Body of pancreas (tissue), 4 donors: ENCODE measurements around the gene AHCYL2. TPM values are rescaled to one million over a fixed set of nuclear protein-coding genes. Genes with fewer than 3 reads are reported as not detected.

Experiments used
- ATAC-seq: fragments of 150-250 bp; one replicate; pipeline ENCODE4 v1.9.1; 2016
- DNase-seq, 4 donors: peaks; one replicate each; pipeline ENCODE4 v3.0.0-alpha.2; 2019
- H3K27ac ChIP-seq, 4 donors: fragments of 200-600 bp; sonication (generic); 1 replicate in 3 of 4; 2 replicates in 1 of 4; pipeline versions ENCODE4 v1.5.1 to v1.6.1; 2016 to 2019; ENCODE audit warnings: mild to moderate bottlenecking in 1 of 4, mixed read lengths in 1 of 4, moderate library complexity in 1 of 4
- H3K27me3 ChIP-seq, 2 donors: fragments of 200-600 bp; sonication (generic); one replicate each; pipeline ENCODE4 v1.6.0; 2016; ENCODE audit warnings: mild to moderate bottlenecking in 1 of 2
- H3K36me3 ChIP-seq, 2 donors: fragments of 200-600 bp; sonication (generic); replicated peaks in 1 of 2; 2 replicates each; pipeline ENCODE4 v1.5.1; 2016; ENCODE audit warnings: low read depth in 2 of 2; ENCODE audit not compliant: insufficient read depth in 1 of 2
- H3K4me1 ChIP-seq: fragments of 200-600 bp; sonication (generic); one replicate; pipeline ENCODE4 v1.6.0; 2016
- H3K4me3 ChIP-seq, 2 donors: fragments of 200-600 bp; sonication (generic); 1 replicate in 1 of 2; 2 replicates in 1 of 2; pipeline ENCODE4 v1.5.1; 2016 to 2019
- H3K9me3 ChIP-seq, 3 donors: fragments of 200-600 bp; sonication (generic); 1 replicate in 2 of 3; 2 replicates in 1 of 3; pipeline ENCODE4 v1.5.1; 2016
- POLR2A ChIP-seq, 3 donors: fragments of 450-650 bp; IDR thresholded peaks; one replicate each; pipeline ENCODE4 v1.6.1; 2016; ENCODE audit warnings: antibody characterized with exemption in 3 of 3, mild to moderate bottlenecking in 2 of 3
- WGBS, 2 donors: methylation state at CpG; one replicate each; pipeline ENCODE4 v1.1.5; 2017; 5-methylcytosine and 5-hydroxymethylcytosine counted together
- intact Hi-C: fragments of 100-400 bp; cut with DNase I; formaldehyde crosslinking; loops from one replicate; pipeline ENCODE4 v1.15.1; 2023
- total RNA-seq, 2 donors: library from RNA; depleted of rRNA; stranded (reverse); fragments of >200 nt; gene quantifications; one replicate each; pipeline ENCODE4 v1.1.0, GENCODE V29; 2016
- TF ChIP-seq, protein P1 (sequence below), 7 experiments: fragments of 450-650 bp in 4 of 7; fragments of 200-600 bp in 3 of 7; sonication (generic) in 3 of 7; IDR thresholded peaks; one replicate each; pipeline ENCODE4 v1.5.1; 2016 to 2019; ENCODE audit warnings: antibody characterized with exemption in 7 of 7

The AHCYL2 gene
- total RNA-seq, 2 donors from 2014 or later = 9.3 to 51.4 TPM

DNA sequence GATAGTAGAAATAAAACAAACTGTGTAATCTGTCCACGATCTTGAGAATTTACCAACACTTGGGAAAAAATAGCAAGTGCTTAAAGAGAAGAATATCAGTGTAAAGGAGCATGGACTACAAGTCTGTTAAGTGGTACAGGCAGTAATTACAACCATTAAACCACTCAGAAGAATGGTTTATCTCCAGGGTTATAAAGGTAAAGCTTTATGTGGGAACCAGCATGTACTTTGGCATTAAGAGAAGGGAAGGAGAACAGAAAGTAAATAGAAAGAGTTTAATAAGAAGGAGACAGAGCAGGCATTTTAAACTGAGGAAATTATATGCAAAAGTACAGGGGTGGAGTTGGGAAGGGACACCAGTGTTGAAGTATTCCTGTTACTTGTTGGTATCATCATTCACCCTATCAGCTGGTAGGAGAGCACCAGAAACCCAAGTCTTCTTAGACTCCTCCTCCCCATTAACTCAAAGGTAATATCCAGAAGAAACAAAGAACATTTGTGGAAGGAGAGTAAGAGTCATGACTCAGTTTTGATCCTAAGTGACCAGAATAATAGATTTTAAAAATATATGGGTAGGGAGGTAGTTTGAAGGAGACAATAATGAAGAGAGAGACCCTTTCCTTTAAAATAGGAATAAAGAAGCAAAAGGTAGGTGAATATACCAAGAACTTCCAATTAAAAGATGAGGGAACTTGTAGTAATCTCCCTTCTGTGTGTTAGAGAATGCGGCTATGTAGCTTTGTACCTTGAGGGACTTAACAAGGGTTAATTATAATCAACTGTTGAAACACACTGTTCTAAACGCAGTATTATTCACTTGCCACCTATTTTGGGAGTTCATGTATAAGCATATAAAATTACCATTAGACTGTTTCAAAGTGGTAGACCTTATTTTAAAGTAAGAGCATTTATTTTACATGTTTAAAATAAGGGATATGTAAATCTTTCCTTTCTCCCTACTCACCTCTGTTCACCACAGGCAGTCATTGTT lies 117.3 kb downstream of the AHCYL2 start:
- TF ChIP-seq POLR2A (IDR thresholded peaks at IDR 0.05) = no peak
- TF ChIP-seq, protein P1, sequence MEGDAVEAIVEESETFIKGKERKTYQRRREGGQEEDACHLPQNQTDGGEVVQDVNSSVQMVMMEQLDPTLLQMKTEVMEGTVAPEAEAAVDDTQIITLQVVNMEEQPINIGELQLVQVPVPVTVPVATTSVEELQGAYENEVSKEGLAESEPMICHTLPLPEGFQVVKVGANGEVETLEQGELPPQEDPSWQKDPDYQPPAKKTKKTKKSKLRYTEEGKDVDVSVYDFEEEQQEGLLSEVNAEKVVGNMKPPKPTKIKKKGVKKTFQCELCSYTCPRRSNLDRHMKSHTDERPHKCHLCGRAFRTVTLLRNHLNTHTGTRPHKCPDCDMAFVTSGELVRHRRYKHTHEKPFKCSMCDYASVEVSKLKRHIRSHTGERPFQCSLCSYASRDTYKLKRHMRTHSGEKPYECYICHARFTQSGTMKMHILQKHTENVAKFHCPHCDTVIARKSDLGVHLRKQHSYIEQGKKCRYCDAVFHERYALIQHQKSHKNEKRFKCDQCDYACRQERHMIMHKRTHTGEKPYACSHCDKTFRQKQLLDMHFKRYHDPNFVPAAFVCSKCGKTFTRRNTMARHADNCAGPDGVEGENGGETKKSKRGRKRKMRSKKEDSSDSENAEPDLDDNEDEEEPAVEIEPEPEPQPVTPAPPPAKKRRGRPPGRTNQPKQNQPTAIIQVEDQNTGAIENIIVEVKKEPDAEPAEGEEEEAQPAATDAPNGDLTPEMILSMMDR (IDR thresholded peaks at IDR 0.05) = no peak

DNA sequence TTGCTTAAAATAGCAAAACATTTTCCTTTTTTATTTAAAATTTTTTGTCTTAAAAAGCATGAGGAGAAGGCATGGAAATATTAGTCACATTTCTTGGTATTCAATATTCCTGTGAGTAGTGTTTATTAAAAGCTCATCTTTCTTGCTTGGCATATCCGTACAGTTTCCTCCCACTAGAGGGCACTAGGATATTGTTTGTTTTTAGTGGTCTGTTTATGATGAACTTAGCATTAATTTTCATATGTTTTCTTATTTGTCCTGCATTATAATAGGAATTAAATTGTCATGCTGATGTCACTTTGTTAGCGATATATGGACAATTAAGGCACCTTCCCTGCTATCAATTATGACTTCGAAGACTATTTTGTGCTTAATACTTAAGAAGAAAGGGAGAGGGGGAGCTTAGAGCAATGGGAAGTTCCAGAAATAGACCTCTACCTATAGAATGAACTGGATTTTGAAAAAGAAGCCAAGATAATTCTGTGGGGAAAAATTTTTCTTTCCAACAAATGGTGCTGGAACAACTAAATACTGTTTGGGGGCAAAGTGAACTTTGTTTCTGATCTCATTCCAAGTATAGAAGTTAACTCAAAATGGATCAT lies 118.4 kb downstream of the AHCYL2 start:
- Histone ChIP-seq H3K27me3 (no peaks in the 10 kb centered on the region), H3K36me3 (no peaks in the 10 kb centered on the region), H3K27ac (no peak overlapping the region), H3K9me3 (no peaks in the 10 kb centered on the region), H3K4me1 (no peaks in the 10 kb centered on the region), H3K4me3 (no peak overlapping the region)
- DNase-seq (peak in 1 of 4 donors; percentile 21), ATAC-seq (no peak)
- intact Hi-C loops = no loop called here
- TF ChIP-seq, protein P1 (IDR thresholded peaks at IDR 0.05) = peak; percentile 39 to 73 (median 66)
- TF ChIP-seq POLR2A (IDR thresholded peaks at IDR 0.05) = no peak
- WGBS, 2 donors = 32 to 39% methylated on average over 3 of the region's 3 CpGs

More for the DNA sequence above, 117.3 kb downstream of the AHCYL2 start:
- WGBS, 2 donors = 43 to 47% methylated on average over 3 of the region's 3 CpGs
- Histone ChIP-seq H3K27me3 (no peaks in the 10 kb centered on the region), H3K36me3 (no peaks in the 10 kb centered on the region), H3K9me3 (no peaks in the 10 kb centered on the region), H3K4me3 (no peak overlapping the region), H3K4me1 (no peaks in the 10 kb centered on the region), H3K27ac (no peak overlapping the region)
- intact Hi-C loops = no loop called here
- DNase-seq (no peak), ATAC-seq (no peak)

DNA sequence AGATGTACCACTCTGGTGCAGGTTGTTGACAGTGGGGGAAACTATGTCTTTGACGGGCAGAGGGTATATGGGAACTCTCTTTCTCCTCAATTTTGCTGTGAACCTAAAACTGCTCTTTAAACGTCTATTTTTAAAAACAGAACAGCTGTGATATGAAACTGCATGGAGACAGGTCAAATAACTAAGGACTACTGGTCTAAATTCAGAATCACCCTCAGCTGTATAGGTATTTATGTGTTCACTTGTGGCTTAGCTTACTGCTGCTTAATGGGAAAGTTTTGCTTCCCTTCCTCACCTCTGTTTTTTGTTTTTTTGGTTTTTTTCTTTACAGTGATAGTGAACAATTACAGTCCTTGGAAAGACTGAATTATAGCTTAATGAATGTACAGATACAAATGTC lies 122.5 kb downstream of the AHCYL2 start:
- intact Hi-C loops = no loop called here
- Histone ChIP-seq H3K27ac (no peak overlapping the region), H3K4me3 (no peak overlapping the region), H3K4me1 (no peaks in the 10 kb centered on the region), H3K36me3 (no peaks in the 10 kb centered on the region), H3K27me3 (no peaks in the 10 kb centered on the region), H3K9me3 (no peaks in the 10 kb centered on the region)
- TF ChIP-seq POLR2A (IDR thresholded peaks at IDR 0.05) = no peak
- TF ChIP-seq, protein P1 (IDR thresholded peaks at IDR 0.05) = no peak
- DNase-seq = no peak
- 64 to 82% methylated on average over 2 of the region's 2 CpGs for WGBS, 2 donors
- no peak for ATAC-seq

DNA sequence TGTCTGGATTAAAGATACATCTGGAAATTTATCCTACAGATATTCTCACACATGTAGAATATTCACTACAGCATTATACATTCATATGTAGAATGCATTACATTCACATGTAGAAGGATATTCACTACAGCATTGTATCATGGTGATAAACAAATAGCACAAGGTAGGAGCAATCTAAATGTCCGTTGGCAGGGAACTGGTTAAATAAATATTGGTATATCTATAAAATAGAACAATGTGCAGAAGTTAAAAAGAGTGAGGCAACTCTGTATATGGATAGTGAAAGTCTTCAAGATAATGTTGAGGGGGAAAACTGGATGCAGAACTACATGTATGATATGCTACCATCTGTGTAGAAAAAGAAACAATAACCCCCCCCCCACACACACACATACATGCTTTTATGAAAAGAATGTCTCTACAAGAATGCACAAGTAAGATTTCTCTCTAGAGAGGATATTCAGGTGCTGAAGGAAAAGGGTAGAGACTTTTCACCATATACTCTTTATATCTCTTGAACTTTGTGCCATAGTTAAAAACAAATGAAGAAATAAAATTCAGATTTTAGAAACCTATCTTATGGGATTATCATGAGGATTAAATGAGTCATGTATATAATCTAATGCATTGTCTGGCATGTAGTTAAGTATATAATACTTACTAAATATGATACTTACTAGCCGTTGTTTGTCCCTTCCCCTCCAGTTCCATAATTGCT lies 123.4 kb downstream of the AHCYL2 start:
- DNase-seq (no peak), ATAC-seq (no peak)
- H3K27ac ChIP-seq = no peak overlapping the region
- no peaks in the 10 kb centered on the region for H3K4me1 ChIP-seq
- H3K27me3 ChIP-seq = no peaks in the 10 kb centered on the region
- no peak overlapping the region for H3K4me3 ChIP-seq
- H3K36me3 ChIP-seq = no peaks in the 10 kb centered on the region
- 72 to 73% methylated on average over 2 of the region's 2 CpGs for WGBS, 2 donors
- intact Hi-C loops = no loop called here
- H3K9me3 ChIP-seq = no peaks in the 10 kb centered on the region
- no peak for TF ChIP-seq POLR2A (IDR thresholded peaks at IDR 0.05)
- TF ChIP-seq, protein P1 (IDR thresholded peaks at IDR 0.05) = no peak
